Hippocampal formation (tissue), 2 donors: ENCODE results near the gene IVD.
"Not testable (repeated sequence)": the region's sequence is repeated elsewhere in the genome, so short reads cannot be mapped to it uniquely, and the experiment has no call there.

Experiments used
- DNase-seq, 2 donors: peaks; one replicate each; lab custom pipeline; 2025; lab: John Stamatoyannopoulos, UW

IVD gene

DNA sequence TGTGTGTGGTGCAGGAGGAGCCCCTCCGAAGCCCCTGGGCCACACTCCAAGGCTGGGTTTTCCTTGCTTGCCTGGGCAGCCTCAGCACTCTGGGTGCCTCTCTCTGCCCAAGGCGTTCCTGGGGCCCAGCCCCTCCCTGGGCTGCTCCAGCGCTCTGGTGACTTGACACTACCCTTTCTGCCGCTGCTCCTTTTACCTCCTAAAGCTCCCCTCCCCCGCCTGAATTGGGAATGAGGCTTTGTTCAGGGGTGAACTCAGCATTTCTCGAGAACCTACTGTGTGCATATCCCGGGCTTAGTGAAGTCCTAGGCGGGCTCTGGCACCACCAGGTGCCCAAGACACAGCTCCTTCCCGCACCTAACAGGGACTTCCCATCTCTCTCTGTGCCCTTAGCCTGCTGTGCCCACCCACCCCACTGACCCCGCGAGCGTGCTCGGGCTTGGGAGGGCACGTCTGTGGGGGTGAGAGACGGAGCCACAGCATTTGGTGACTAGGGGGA, 33.9 kb downstream of the IVD start:
- no peak for DNase-seq

DNA sequence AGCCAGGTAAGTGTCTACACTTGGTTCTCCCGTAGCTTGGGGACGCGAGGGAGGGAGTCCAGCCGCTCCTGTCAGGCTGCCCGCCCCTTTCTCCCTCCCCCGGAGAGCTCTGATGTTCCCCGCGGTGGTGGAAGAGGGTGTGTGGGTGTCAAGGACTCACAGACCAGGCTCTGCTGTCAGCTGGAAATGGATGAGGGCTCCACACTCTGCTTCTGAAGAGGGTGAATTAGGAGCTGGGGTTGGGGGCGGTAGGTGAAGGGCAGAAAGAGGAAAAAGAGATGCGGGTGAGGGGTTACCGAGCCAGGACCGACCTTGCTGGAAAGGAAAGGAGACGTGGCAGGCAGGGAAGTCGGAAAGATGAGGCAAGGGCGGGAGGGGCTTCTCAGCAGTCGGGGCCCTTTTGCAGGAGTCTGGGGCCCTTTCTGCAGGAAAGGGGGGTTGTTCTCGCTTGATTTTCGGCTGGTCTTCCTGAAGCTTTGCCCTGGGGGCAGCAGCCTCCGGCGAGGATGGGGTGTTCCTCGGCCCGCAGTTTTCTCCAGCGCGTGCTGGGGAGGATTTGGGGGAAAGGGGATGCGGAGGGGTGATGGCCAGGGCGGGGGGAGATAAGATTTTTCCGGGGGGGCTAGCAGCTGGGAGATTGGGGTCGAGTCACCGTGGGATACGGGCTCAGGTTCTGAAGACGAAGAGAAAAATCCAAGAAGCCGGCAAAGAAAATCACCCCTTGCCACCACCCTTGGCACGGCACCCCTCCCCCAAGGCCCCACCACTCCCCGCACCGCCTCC, 34.6 kb downstream of the IVD start:
- no peak for DNase-seq

DNA sequence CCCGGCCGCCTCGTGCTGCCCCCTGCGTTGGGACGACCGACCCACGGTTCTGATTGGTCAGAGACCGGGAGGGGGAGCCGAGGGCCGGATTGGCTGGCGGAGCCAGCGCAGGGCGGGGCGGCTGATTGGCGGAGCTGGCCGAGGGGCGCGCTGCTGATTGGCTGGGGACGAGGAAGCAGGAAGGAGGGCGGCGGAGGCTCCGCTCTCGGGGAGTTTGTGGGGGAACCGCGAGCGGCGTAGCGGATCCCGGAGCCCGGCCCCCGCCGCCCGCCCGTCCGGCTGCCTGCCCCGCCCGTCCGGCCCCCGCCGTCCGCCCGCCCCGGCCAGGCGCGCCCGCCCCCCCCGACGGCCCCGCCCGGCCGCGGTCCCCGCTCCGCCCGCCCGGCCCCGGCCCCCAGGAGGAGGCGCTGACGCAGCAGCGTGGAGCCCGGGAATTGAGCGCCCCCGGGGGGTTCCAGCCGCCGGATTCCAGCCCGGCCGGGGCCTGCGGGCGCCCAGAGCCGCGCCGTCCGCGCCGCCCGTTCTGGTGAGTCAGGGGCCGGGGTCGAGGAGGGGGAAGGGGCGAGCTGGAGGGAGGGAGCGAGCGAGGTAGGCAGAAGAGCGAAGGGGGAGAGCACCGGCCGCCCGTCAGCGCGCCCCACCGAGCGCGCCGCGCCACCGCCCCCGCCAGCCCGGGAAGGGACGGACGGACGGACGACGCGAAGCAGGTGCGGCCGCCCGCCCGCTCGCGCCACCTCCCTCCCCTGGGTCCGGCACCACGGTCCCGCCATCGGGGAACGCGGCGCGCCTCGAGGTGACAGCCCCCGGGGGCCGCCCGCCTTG, 35.4 kb downstream of the IVD start, which contains the start of gene BAHD1:
Gene BAHD1, plus strand, starts transcription at position 211 of the 822 bp plus-strand sequence. CDS start 17,512 bp downstream, outside the sequence.
- DNase-seq = peak; percentile 94 to 98

DNA sequence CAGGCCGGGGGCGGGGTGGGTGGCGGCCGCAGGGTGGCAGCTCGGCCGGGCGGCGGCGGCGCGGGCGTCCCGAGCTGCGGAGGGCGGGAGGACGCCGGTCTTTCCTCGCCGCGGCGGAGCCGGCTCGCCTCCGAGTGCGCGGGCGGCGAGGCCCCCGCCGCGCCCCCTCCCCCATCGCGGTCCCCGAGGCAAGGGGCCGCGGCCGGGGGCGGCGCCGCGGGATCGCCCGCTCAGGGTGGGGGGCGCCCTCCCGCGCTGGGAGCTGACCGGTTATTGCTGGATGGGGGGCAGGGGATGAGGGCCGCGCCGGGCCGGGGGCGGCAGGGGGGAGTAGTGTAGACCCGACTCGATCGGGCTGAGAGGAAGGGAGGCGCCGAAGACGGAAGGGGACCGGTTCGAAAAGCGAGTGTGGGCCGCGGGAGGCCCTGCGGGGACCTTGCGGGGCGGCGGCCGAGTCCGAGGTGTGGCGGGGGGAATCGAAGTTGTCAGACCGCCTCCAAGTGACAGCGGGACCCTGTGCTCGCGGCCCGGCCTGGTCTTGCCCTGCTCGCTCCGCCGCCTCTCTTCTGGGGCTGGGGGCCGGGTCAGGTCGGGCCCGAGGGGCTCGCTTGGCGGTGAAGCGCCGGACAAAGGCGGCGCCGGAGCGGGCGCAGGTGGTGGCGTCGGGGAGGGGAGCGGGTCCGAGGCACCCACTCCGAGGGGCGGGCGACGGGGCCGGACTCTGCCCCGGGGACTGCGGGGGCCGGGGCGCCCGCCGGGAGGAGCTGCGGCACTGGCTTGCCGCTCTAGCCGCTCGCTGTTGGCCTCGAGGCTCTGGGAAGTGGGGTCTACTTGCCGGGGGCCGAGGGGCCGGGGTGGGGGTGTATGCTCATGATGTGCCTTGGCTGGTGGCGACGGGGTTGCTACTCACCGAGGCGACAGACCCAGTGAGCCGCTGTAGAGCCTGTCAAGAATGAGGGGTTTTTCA, 36.3 kb downstream of the IVD start:
- DNase-seq = no peak

DNA sequence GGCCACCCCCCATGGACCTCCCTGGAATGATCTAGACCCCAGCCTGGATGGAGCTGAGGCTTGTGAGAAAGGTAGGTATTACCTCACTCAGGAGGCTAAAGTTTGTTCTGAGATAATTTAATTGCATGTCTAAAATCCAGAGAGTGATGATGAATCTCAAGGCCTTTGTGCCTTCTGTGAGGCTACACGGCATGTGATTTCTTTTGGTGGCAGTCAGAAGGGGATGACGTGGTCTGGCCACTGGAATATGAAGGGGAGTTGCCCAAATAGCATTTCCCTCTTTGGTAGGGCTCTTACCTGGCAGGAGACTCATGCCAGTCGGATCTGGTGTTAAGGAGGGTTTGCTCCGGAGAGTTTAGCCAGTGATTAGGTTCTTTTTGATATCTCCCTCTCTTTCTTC, 37.7 kb downstream of the IVD start:
- no peak for DNase-seq

DNA sequence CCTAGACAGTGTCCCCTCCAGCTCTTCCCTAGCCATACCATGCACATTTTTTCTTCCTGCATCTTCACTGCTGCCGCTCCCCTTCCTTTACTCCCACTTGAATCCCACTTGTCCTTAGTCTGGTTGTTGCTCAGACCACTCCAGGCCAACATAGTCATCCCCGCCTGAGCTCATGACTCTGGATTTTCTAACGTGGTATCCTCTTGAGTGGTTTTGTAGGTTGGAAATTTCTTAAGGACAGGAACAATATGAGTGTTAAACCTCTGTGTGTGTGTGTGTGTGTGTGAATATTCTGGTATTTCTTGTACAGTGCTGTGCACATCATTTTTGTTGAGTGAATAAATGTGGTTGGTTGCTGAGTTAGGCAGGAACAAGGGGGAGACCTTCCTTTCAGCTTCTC, 38.3 kb downstream of the IVD start:
- no peak for DNase-seq

DNA sequence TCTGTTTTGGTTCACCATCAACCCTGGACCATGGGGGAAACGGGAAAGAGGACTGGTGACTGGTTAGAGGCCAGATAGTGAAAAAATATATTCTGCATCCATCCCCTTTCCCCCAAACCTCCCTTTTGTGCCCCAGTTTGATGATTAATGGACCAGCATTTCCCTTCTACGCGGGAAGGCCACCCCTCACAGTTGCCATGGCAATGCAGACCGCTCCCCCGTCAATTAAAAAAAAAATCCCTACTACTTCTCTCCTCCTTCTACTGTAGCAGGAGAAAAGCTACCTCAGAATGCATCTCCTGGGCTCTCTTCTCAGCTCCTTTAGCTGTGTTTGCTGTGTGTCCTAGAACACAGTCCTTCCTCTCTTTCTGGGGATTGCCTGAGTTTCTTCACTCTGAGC, 39.1 kb downstream of the IVD start:
- DNase-seq = no peak

DNA sequence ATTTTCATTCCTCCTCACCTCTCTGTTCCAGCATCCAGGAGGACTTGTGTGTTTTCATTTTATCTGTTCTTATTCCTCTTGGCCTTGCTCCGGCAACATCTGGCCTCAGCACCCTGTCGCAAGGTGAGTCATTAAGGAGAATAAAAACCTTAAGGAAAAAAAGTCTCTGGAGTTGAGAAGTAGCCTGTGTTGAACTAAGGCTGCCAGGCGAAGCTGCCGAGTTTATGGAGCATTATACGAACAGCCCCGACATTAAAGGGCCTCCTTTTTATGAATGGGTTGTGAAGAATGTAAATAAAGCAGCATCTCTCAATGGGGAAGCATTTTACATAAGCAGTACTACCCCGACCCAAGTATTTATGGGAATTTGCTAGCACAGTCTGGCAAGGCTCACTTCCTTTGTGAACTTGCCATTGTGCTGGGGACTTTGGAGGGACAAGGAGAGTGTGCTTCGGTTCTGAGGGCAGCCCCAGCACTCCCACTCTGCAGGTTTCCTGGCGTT, 39.9 kb downstream of the IVD start:
- DNase-seq = no peak

DNA sequence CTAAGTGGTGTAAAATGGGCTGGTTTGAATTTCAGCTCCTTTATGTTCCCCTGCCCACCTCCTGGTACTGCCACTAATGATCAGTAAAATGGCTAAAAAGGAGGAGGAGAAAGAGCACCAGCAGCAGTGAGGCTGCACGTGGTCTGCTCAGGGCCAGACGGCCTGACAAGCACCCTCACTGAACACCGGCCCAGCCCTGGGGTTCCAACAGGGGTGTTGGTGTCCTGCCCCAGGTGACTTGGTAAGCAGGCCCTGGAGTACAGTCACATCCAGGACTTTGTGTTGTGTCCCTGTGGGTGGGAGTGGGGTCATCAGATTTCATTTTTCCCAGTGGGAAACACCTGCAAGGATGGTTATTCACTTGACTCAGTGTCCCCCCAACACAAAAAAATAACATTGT, 40.5 kb downstream of the IVD start:
- DNase-seq = no peak

DNA sequence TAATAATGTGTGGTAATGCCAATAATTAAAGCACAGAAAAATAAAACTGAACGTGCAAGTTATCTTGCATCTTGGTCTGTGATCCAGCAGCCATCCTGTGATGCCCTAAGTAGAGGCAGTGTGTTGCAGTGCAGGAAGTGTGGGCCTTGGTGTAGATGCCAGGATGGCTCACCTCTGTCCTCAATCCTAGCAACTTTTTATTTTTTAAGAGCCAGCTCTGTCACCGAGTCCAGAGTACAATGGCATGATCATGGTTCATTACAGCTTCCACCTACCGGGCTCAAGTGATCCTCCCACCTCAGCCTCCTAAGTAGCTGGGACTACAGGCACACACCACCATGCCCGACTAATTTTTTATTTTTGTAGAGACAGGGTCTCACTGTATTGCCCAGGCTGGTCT, 42.8 kb downstream of the IVD start:
- DNase-seq = no peak

DNA sequence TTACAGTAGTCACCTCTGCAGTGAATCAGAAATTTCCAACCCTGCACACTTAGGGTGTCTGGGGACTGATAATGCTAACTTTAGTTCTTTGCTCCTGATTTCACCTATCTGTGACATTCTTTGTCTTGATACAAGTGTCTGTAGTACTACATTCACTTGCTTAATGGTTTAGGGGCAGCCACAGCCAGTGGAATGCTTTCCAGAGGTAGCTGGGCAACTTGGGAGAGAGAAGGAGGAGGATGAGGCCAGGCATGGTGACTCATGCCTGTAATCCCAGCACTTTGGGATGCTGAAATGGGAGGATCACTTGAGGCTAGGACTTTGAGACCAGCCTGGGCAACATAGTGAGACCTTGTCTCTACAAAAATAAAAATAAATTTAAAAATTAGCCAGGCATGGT, 43.7 kb downstream of the IVD start:
- DNase-seq = no peak

DNA sequence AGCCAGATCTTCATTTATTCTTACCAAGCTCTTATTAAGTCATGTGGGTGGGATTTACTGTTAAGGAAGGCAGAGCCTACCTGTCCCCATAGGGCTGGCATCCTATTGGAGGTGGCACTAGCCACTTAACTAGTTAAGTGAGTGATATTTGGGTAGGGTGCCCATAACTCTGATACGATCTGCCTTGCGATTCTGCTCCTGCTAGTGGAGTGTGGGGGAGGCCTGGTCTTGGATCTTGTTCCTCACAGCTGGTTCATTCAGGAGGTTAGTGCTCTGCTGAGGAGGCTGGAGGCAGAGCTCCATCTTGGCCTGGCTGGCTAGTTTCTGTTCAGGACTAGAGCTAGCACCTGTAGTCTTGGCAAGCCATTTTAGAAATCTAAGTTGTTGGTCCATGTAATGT, 44.5 kb downstream of the IVD start:
- no peak for DNase-seq

DNA sequence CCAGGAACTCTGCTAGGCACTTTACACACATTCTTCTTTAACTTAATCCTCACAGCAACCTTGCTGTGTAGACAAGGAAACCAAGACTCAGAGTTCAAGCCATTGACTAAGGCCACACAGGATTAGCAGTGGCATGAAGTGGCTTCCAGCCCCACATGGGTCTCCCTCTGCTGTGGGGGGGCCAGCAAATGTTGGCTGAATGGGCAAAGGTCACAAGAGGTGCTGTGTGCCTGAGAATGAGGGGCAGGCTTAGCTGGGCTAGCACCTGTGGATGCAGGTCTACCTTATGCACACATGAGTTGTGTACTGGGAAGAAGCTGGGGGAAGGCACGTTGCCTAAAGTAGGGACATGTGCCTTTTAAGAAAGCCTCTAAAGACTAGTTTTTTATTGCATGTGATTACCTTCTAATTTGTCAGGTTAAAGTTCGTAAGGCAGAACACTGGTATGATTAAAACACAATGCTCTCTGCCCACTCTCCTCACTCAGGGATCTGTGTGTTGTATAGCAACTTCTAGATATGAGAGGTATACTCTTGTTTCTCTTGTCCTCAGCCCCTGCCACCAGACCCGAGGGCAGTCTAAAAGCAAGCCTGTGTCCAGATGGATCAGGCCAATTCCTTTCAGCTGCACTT, 46.0 kb downstream of the IVD start:
- DNase-seq = no peak

DNA sequence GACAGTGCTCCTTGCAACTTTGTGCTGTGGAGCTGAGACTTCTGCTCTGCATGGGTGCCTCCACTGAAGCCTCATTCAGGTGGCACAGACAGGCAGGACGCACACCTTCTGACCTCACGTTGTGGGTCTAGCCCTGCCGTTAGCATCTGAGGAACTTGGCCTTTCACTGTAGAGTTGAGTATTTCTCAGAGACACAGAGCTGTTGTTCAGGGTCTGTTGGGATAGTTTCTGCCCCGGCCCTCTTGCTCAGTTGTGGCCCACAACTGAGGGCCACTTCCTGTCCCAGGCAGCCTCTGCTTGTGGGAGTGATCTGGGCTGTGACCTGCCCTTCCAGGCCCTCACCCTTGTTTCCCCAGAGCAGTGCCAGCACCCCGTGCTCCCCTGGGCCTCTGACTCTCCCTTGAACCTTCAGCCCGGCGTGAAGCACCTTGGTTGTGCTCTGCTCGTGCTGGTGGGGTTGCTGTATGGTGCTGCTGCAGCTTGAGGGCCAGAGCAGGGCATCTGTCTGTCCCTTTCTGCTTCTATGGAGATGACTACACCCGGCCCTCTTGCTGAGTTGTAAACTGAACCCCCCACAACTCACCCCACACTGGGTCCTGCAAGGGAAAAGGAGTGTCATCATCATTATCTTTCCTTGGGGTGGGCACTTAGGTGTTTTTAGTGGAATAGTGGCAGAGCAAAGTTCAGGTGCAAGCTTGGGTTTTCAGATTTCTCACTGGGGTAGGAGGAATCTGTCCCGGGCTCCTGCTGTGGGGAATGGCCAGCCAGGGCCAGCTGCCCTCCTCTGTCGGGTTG, 46.9 kb downstream of the IVD start:
- no peak for DNase-seq

DNA sequence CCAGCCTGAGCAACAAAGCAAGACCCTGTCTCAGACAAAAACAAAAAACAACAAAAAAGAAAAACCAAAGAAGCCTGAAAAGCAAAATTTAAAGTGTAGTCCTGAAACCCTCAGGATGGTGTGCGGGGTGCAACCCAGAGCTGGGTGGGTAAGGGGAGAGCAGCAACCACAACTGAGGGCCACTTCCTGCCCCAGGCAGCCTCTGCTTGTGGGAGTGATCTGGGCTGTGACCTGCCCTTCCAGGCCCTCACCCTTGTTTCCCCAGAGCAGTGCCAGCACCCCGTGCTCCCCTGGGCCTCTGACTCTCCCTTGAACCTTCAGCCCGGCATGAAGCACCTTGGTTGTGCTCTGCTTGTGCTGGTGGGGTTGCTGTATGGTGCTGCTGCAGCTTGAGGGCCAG, 48.3 kb downstream of the IVD start:
- not testable (repeated sequence) for DNase-seq

DNA sequence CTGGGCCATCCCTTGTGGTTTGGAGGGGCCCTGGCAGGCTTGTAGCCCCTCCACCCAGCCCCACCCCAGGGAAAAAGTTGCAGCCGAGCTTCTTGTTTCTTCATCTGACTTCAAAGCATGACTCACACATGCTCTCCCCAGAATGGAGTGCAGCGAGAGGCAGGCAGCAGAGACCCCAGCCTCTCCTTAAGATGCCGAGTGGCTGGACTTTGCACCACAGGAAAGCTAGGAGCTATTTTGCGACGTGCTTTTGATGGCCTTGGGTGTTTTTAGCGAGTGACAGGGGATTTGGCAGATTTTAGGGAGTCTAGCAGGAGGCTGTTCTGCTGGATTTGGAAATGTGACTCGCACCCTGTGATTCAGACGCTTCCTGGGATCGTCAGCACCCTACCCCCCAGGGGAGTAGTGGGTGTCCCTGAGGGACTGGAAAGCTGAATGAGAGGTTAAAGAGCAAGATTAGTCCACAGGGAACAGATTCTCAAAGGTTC, 49.4 kb downstream of the IVD start:
- no peak for DNase-seq

DNA sequence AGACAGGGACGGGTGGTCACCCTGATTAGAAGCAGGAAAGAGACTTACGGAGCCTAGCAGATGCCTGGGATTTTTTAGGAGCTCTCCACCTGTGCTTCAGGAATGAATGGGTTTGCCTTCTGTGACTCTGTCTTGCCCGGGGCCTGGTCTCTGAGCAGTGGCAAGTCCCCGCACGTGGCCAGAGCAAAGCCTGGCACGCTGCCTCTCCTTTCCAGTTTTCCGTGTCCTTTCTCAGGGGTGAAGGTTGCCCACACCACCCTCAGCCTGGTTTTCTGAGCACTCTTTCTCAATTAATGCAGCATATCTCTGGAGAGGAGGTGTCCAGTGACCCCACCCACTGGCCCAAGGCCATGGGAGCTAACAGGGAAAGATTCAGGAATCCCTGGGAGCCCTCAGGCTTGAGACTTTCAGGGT, 50.7 kb downstream of the IVD start:
- no peak for DNase-seq

DNA sequence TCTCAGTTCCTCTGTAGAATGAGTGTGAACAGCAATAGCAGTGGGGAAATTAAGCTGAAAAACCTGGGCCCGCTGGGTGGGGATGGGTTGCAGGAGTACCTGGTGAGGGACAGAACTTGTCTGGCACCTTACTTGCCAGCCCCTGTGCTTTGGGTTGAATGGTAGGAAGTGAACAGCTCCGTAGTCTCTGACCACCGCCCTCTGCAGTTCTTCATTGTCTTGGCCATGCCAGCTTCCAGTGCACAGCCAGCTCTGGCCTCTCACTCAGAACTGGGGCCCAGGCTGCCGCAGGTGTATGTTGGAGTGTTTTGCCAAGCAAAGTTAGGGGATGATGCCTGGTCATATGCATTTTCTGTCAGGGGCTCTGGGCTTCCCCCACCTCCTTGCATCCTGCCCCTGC, 51.1 kb downstream of the IVD start:
- DNase-seq = no peak

DNA sequence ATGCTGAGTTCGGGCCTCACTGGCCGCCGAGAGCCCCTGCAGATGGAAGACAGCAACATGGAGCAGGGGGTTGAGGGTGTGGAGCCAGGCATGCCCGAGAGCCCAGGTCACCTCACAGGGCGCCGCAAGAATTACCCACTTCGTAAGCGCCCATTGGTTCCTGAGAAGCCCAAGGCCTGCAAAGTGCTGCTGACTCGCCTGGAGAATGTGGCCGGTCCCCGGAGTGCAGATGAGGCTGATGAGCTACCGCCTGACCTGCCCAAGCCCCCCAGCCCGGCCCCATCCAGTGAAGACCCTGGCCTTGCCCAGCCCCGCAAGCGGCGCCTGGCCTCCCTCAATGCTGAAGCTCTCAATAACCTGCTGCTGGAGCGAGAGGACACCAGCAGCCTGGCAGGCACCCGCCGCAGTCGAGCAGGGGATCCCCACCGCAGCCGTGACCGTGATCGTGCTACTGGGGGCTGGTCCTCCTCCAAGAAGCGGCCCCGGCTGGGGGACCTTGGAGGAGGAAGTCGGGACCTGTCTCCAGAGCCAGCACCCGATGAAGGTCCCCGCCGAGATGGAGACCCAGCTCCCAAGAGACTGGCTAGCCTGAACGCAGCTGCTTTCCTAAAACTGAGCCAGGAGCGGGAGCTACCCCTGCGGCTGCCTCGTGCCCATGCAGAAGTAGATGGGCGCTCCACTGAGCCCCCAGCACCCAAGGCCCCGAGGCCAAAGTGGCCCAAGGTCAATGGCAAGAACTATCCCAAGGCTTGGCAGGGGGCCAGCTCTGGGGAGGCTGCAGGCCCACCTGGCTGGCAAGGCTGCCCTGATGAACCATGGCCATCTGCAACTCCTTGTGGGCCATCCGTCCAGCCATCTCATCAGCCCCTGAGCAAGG, 53.1 kb downstream of the IVD start:
- no peak for DNase-seq
